ENCODE results near the gene BRF1. TPM values are rescaled to one million over a fixed set of nuclear protein-coding genes. Genes with fewer than 3 reads are reported as not detected.

The BRF1 gene
- total RNA-seq, 4 donors from 2014 or later, result 22.8 to 46.5 (median 30.7) TPM

DNA sequence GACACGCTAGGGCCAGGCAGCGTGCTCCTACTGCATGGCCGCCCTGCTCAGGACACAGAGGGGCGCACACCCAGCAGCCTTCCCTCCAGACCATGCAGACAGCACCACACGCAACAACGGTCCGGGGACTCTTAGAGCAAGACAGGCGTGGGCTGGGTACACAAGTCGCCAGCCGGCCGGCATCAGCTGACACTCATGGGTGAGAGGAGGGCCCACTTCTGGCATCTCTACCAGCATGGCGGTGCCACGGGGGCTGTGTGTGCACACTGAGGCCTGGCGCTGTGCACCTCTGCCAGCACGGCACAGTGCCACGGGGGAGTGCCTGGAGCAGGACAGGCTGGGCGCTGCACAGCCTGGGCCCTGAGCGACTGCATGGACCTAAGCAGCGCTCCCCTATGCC is 59.2 kb downstream of the BRF1 start:
- DNase-seq (ENCODE audit: low spot score) (no peak), ATAC-seq (ENCODE audit: low FRiP score) (no peak)
- TF ChIP-seq CTCF (IDR thresholded peaks at IDR 0.05), result no peak

DNA sequence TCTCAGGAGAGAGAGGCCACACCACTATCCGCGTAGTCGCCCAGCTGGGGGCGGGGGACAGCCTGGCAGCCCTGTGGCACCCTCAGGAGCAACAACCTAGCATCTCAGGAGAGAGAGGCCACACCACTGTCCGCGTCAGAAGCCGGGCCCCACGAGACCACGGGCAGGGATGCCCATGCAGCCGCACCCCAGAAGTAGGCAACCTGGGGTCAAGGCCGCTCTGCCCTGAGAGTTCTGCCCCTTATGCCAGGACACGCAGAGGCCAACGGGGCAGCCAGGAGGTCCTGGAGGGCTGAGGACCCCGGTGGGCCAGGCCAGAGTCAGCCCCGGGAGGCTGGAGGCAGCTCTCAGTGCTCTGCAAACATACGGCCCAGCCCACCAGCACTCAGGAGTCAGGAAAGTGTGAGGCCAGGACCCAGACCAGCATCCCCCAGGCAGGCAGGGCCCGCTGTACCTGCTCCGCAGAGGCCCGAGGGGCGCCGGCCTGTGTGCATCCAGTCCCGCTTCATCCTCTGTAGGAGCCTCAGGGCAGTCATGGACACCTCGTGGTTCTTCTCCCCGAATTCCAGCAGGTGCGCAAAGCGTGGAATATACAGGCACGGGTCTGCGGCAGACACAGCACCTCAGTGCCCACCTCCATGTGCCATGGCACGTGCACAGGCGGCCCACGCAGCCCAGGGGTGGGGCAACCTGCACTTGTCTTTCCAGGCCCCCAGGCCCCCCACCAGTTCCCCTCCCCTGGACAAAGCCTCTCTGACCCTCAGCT is 59.8 kb downstream of the BRF1 start:
- DNase-seq (ENCODE audit: low spot score), result no peak
- TF ChIP-seq CTCF (IDR thresholded peaks at IDR 0.05), result no peak
- ATAC-seq (ENCODE audit: low FRiP score), result no peak

- TF ChIP-seq CTCF (IDR thresholded peaks at IDR 0.05), result no peak
- ATAC-seq (ENCODE audit: low FRiP score) (no peak), DNase-seq (ENCODE audit: low spot score) (no peak)
Observed at GRCh38 chr14:105229099-105229655, 71.6 kb downstream of the BRF1 start.

GRCh38 chr14:105228562-105228961 is 72.2 kb downstream of the BRF1 start:
- DNase-seq (ENCODE audit: low spot score) (no peak), ATAC-seq (ENCODE audit: low FRiP score) (peak; percentile 48)
- TF ChIP-seq CTCF (IDR thresholded peaks at IDR 0.05), result no peak

- TF ChIP-seq CTCF (IDR thresholded peaks at IDR 0.05), result no peak
- DNase-seq (ENCODE audit: low spot score), result no peak
Observed at GRCh38 chr14:105227346-105227745, 73.5 kb downstream of the BRF1 start.

DNA sequence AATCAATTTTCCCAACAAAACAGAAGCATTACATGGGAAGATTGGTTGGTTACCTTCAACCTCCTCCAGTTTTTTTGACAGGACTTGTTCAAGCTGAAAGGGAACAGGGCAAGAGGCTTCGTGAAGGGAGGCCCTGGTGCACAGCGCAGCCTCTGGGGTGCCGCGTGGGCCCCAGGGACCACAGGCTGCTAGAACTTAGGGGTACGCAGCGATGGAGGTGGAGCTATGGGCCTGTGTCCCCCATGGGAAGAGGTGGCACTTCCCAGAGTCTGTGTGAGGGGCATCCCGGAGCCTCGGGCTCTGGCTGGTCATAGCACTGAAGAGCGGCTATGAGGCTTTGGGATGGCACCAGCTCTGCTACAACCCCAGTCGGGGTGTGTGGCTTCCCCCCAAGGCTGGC is 74.6 kb downstream of the BRF1 start:
- DNase-seq (ENCODE audit: low spot score) (no peak), ATAC-seq (ENCODE audit: low FRiP score) (no peak)
- no peak for TF ChIP-seq CTCF (IDR thresholded peaks at IDR 0.05)

More at GRCh38 chr14:105227346-105227745, 73.5 kb downstream of the BRF1 start:
- ATAC-seq (ENCODE audit: low FRiP score), result no peak
